Stimulated activated naive CD8-positive, alpha-beta T cell treated with anti-CD3 and anti-CD28 coated beads, Interleukin-15, amount 100 ng/mL, for 72 hours (primary cell): Measurements from ENCODE around the gene SARDH.

Experiments
- ATAC-seq: fragments of 150-1000 bp; cut with Tn5 transposase; 2 replicates; pipeline ENCODE4 v1.10.0; 2021; ENCODE audit warnings: mild to moderate bottlenecking, moderate library complexity
- DNase-seq, 2 donors: peaks; one replicate each; pipeline ENCODE4 v3.0.0; 2021 to 2022
- H3K27ac Mint-ChIP-seq, 2 donors: one replicate each; pipeline ENCODE4 v1.8.0; 2022; ENCODE audit warnings: mild to moderate bottlenecking in 2 of 2, mixed read lengths in 2 of 2, moderate library complexity in 2 of 2
- H3K27me3 Mint-ChIP-seq: one replicate; pipeline ENCODE4 v1.8.0; 2022; ENCODE audit warnings: mixed read lengths
- H3K4me1 Mint-ChIP-seq: one replicate; pipeline ENCODE4 v1.8.0; 2022; ENCODE audit warnings: mild to moderate bottlenecking, mixed read lengths
- H3K4me3 Mint-ChIP-seq, 2 donors: one replicate each; pipeline ENCODE4 v1.8.0; 2022; ENCODE audit warnings: mild to moderate bottlenecking in 2 of 2, mixed read lengths in 2 of 2, moderate library complexity in 1 of 2
- H3K9me3 Mint-ChIP-seq, 2 donors: one replicate each; pipeline ENCODE4 v1.8.0; 2022; ENCODE audit warnings: mixed read lengths in 2 of 2

Gene SARDH

GRCh38 chr9:133718563-133719315, 19.4 kb downstream of the SARDH start:
- DNase-seq, result no peak
- H3K27ac Mint-ChIP-seq, result no peak overlapping the region
- H3K27me3 Mint-ChIP-seq, result peaks cover 18% of the 10 kb centered on the region

DNA sequence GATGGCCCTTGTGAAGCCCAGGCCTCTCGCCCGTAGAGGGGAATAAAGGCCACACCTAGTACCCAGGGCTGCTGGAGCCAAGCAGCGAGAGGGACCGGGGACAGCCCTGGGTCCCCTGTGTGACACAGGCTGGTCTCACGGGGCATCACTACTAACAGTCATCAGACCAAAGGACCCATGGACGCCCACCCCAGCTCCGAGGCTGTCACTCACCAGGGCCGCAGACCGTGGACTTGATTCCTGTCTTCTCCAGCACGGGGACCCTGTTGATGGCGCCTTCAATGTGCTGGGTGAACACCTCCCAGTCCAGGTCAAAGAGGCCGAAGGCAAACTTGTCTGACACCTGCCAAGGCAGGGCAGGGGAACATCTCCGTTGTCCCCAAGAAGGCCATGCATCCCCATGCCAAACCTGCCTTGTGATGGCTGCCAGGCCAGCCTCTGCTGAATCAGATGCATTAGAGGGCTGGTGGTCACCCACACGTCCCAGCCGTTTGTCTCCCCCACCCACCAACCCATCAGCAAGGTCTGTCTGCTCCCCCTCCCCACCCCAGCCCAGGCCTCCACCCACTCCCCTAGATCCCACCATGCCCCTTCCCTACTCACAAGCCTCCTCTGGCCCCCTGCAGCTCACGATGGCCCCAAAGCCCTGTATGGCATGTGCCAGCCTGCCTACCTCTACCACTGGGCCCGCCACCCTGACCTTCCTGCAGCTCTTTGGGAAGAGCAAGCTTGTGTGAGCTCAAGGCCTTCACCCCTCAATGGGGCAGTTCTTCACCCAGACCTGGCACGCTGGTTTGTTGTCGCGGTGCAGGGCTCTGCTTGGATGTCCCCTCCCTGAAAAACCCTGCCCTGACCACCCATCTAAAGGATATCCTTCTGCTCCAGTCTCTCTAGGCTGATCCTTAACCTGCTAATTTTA, 20.8 kb downstream of the SARDH start:
- Mint-ChIP-seq H3K27ac (no peak overlapping the region), H3K27me3 (peaks cover 21% of the 10 kb centered on the region), H3K9me3 (peaks cover 7 to 8% of the 10 kb centered on the region in 2 donors), H3K4me1 (peaks cover 21% of the 10 kb centered on the region), H3K4me3 (no peak overlapping the region)
- no peak for DNase-seq
- no peak for ATAC-seq

More at GRCh38 chr9:133718563-133719315, 19.4 kb downstream of the SARDH start:
- ATAC-seq, result no peak
- Mint-ChIP-seq H3K4me1 (peaks cover 9% of the 10 kb centered on the region), H3K9me3 (peaks cover 7 to 8% of the 10 kb centered on the region in 2 donors), H3K4me3 (no peak overlapping the region)

GRCh38 chr9:133716564-133717112, 21.5 kb downstream of the SARDH start:
- peaks cover 7 to 8% of the 10 kb centered on the region in 2 donors for H3K9me3 Mint-ChIP-seq
- no peak overlapping the region for H3K4me3 Mint-ChIP-seq
- H3K4me1 Mint-ChIP-seq, result peaks cover 21% of the 10 kb centered on the region
- DNase-seq (no peak), ATAC-seq (no peak)
- peaks cover 20% of the 10 kb centered on the region for H3K27me3 Mint-ChIP-seq
- H3K27ac Mint-ChIP-seq, result peak overlapping the region in 1 of 2 donors; percentile 26

DNA sequence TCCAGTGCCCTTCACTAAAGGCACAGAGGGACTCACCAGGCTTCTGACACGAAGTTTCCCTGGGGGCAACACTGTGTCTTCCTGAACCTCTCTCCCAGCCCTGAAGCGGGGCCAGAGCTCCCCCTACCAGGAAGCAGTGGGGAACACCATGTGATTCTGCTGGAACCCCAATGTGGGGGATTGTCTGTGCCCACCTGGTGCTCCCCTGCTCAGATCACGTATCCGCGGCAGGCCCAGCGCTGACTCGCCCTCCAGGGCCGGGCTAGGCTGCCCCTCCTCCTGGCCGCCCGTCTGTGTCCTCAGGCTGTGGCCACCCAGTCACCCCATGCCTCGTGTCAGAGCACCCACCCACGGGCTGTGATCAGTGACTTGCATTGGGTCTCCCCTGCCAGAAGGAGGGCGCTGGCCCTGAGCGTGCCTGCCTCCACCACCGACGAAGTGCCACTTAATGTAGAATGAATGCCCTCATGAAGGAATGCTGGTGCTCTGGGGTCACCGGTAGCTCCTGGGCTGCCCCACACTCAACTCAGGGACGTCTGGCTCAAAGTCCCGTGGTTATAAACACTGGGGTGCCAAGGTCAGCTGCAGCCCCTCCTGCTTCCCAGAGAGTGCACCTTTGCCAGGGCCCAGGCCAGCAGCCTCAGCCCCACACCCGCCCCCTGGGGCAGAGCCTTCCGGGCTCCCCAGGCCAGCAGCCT, 22.1 kb downstream of the SARDH start:
- no peak overlapping the region for H3K27ac Mint-ChIP-seq
- no peak overlapping the region for H3K4me3 Mint-ChIP-seq
- H3K4me1 Mint-ChIP-seq, result peaks cover 21% of the 10 kb centered on the region
- ATAC-seq (peak; percentile 57), DNase-seq (no peak)
- peaks cover 7 to 8% of the 10 kb centered on the region in 2 donors for H3K9me3 Mint-ChIP-seq
- H3K27me3 Mint-ChIP-seq, result peaks cover 13% of the 10 kb centered on the region

GRCh38 chr9:133715295-133715865, 22.8 kb downstream of the SARDH start:
- H3K9me3 Mint-ChIP-seq, result peaks cover under 1 to 4% of the 10 kb centered on the region in 2 donors
- H3K4me3 Mint-ChIP-seq, result no peak overlapping the region
- H3K4me1 Mint-ChIP-seq, result peaks cover 27% of the 10 kb centered on the region
- H3K27ac Mint-ChIP-seq, result no peak overlapping the region
- peaks cover 12% of the 10 kb centered on the region for H3K27me3 Mint-ChIP-seq
- DNase-seq (no peak), ATAC-seq (peak; percentile 15)

- H3K27ac Mint-ChIP-seq, result no peak overlapping the region
- H3K4me1 Mint-ChIP-seq, result peaks cover 29% of the 10 kb centered on the region
- H3K27me3 Mint-ChIP-seq, result peaks cover 12% of the 10 kb centered on the region
- H3K9me3 Mint-ChIP-seq, result no peaks in the 10 kb centered on the region
- no peak for DNase-seq
- no peak for ATAC-seq
- H3K4me3 Mint-ChIP-seq, result no peak overlapping the region
These were observed 23.4 kb downstream of the SARDH start for GRCh38 chr9:133714606-133715294.

GRCh38 chr9:133713960-133714495, 24.1 kb downstream of the SARDH start:
- Mint-ChIP-seq H3K9me3 (no peaks in the 10 kb centered on the region), H3K27me3 (peaks cover 12% of the 10 kb centered on the region), H3K27ac (no peak overlapping the region), H3K4me1 (peaks cover 37% of the 10 kb centered on the region), H3K4me3 (no peak overlapping the region)
- ATAC-seq (no peak), DNase-seq (no peak)

- DNase-seq (no peak), ATAC-seq (no peak)
- Mint-ChIP-seq H3K27ac (no peak overlapping the region), H3K4me3 (no peak overlapping the region), H3K9me3 (no peaks in the 10 kb centered on the region), H3K4me1 (peaks cover 41% of the 10 kb centered on the region), H3K27me3 (peaks cover 12% of the 10 kb centered on the region)
These were observed 24.8 kb downstream of the SARDH start for GRCh38 chr9:133713150-133713959.

DNA sequence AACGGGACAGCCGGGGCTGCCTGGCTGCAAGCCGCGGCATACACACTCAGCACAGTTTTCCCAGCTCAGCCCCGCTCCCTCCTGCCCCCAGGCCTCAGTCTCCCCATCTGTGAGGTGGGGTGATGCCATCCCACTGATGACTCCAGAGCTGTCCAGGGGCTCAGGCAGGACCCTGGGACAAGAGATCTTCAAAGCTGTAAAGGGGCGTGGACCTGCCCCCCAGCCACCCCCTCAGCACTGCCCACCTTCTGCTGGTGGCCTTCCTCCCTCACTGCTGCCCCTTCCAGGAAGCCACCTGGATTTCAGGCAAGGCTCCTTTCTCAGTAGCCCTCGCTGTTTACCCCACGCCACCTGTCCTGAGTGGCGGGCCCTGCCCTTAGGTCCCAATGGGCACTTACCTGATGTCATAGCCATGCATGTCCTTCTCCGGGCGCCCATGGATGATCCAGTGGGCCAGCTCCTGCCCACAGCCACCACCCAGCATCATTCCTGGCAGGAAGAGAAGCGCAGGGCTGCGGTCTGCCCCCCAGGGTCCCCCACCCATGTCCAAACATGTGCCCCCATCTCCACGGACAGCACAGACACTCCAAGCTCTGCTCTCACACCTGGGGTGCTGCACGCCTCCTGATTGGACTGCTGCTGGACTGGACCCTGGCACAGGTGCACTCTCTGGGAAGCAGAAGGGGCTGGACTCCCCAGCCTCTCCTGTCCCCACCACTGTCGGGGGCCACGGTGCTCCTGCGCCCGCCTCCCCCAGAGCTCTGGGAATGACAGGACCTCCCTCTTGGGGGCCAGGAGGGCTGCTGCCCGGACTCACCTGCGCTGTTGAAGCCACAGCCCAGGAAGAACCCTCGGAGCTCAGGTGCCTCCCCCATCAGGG, 25.7 kb downstream of the SARDH start:
- H3K27ac Mint-ChIP-seq, result no peak overlapping the region
- DNase-seq, result no peak
- no peak overlapping the region for H3K4me3 Mint-ChIP-seq
- peaks cover 44% of the 10 kb centered on the region for H3K4me1 Mint-ChIP-seq
- no peak for ATAC-seq
- peaks cover 12% of the 10 kb centered on the region for H3K27me3 Mint-ChIP-seq
- no peaks in the 10 kb centered on the region for H3K9me3 Mint-ChIP-seq

- Mint-ChIP-seq H3K4me1 (peaks cover 52% of the 10 kb centered on the region), H3K4me3 (no peak overlapping the region), H3K27me3 (peaks cover 12% of the 10 kb centered on the region), H3K27ac (no peak overlapping the region), H3K9me3 (no peaks in the 10 kb centered on the region)
- DNase-seq (no peak), ATAC-seq (no peak)
These were observed 26.5 kb downstream of the SARDH start for GRCh38 chr9:133711428-133712220.

DNA sequence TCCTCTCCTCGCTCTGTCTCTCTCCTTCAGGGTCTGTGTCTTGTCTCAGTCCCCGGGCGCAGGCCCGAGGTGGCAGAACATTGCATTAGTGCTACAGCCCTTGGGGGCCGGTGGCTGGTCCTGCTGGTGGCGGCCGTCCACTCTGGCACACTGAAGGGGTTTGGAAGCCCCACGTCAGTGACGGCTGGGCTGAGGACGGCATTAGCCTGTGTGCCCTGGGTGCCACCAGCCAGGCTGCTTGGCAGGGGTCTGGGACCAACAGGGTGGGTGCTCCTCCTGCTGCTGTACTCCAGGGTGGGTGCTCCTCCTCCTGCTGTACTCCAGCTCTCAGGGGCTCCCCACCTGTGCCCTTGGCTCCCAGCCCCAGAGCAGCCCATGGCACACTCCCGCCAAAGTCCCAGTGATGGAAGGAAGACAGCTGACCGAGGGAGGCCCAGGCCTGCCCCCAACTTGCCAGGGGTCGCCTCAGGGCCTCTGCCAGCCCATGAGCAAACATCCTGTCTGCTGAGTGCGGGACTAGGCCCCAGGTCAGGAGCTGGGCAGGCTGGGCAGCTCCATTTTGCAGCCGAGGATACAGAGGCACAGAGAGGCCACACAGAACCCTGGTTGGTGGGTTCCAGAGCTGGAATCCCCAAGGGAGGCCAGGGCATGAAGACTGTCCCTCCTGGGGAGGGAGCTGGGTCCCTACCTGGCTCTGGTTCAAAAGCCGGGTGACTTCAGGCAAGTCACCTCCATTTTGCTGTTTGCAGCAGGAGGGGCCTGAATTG, 27.3 kb downstream of the SARDH start:
- peaks cover 12% of the 10 kb centered on the region for H3K27me3 Mint-ChIP-seq
- no peak overlapping the region for H3K4me3 Mint-ChIP-seq
- no peaks in the 10 kb centered on the region for H3K9me3 Mint-ChIP-seq
- H3K4me1 Mint-ChIP-seq, result peaks cover 51% of the 10 kb centered on the region
- DNase-seq (no peak), ATAC-seq (no peak)
- H3K27ac Mint-ChIP-seq, result no peak overlapping the region
